Colonic mucosa (tissue), 4 donors: ENCODE results near the gene GLRX5. TPM values are rescaled to one million over a fixed set of nuclear protein-coding genes. Genes with fewer than 3 reads are reported as not detected.
A peak's percentile ranks its signal among the peaks of the same experiment; 100 is the strongest.

Experiments
- DNase-seq: peaks from one replicate; pipeline ENCODE4 v3.0.0-alpha.2; 2020
- H3K27ac ChIP-seq: fragments of 200-600 bp; one replicate; pipeline ENCODE4 v1.8.0; 2021
- H3K27me3 ChIP-seq: fragments of 200-600 bp; one replicate; pipeline ENCODE4 v1.8.0; 2021
- H3K36me3 ChIP-seq: fragments of 200-600 bp; one replicate; pipeline ENCODE4 v1.8.0; 2021
- H3K4me1 ChIP-seq: fragments of 200-600 bp; one replicate; pipeline ENCODE4 v1.8.0; 2021; ENCODE audit warnings: mild to moderate bottlenecking
- H3K4me3 ChIP-seq: fragments of 200-600 bp; one replicate; pipeline ENCODE4 v1.8.0; 2021
- H3K9ac ChIP-seq, 2 donors: one replicate each; pipeline ENCODE4 v1.7.0; 2013; ENCODE audit warnings: control low read depth in 2 of 2, low read depth in 2 of 2, low read length in 2 of 2
- H3K9me3 ChIP-seq: fragments of 200-600 bp; one replicate; pipeline ENCODE4 v1.8.0; 2021
- CTCF ChIP-seq: fragments of 200-600 bp; IDR thresholded peaks from one replicate; pipeline ENCODE4 v1.8.0; 2022; ENCODE audit warnings: antibody characterized with exemption, mild to moderate bottlenecking
- intact Hi-C: fragments of 100-400 bp; cut with DNase I; formaldehyde crosslinking; loops from one replicate; pipeline ENCODE4 v1.14.1; 2022
- total RNA-seq, 2 donors: library from RNA; stranded (reverse); fragmentation: NEBNext Ultra II Directional in 1 of 2; extraction: Animal tissue kit (Norgen Biotek cat#: 25700) in 1 of 2; gene quantifications; one replicate each; pipeline ENCODE4 v1.2.1, GENCODE V29; 2021
- donor health status: healthy.
- donor health status: DM: no; HTN: no; CAD: no.
- donor health status: DM: no; HTN: no; CAD: no.

The GLRX5 gene
- total RNA-seq, 2 donors from 2014 or later = 51.9 to 64.6 TPM

GRCh38 chr14:95499354-95499750 lies 35.5 kb upstream of the GLRX5 start:
- Histone ChIP-seq H3K9me3 (no peaks in the 10 kb centered on the region), H3K27ac (no peak overlapping the region), H3K4me1 (peaks cover 21% of the 10 kb centered on the region), H3K4me3 (no peak overlapping the region), H3K9ac (no peak overlapping the region), H3K36me3 (no peaks in the 10 kb centered on the region), H3K27me3 (no peaks in the 10 kb centered on the region)
- intact Hi-C loops = no loop called here
- no peak for DNase-seq
- TF ChIP-seq CTCF = no peak

- peak overlapping the region; percentile 7 for H3K27ac ChIP-seq
- H3K9me3 ChIP-seq = no peaks in the 10 kb centered on the region
- TF ChIP-seq CTCF = no peak
- H3K9ac ChIP-seq = no peak overlapping the region
- peaks cover 19% of the 10 kb centered on the region for H3K4me1 ChIP-seq
- H3K4me3 ChIP-seq = no peak overlapping the region
- no peak for DNase-seq
- no peaks in the 10 kb centered on the region for H3K36me3 ChIP-seq
- no peaks in the 10 kb centered on the region for H3K27me3 ChIP-seq
- intact Hi-C loops = no loop called here
Observed at GRCh38 chr14:95500201-95500681, 34.6 kb upstream of the GLRX5 start.

- Histone ChIP-seq H3K4me1 (peaks cover 13% of the 10 kb centered on the region), H3K27ac (peak overlapping the region; percentile 7)
- TF ChIP-seq CTCF = no peak
Observed at GRCh38 chr14:95500772-95501401, 34.0 kb upstream of the GLRX5 start.

GRCh38 chr14:95502381-95502950 lies 32.4 kb upstream of the GLRX5 start:
- Histone ChIP-seq H3K4me1 (no peaks in the 10 kb centered on the region), H3K27ac (no peak overlapping the region), H3K9ac (no peak overlapping the region), H3K9me3 (no peaks in the 10 kb centered on the region), H3K4me3 (no peak overlapping the region), H3K27me3 (no peaks in the 10 kb centered on the region), H3K36me3 (no peaks in the 10 kb centered on the region)
- DNase-seq = no peak
- intact Hi-C loops = no loop called here
- no peak for TF ChIP-seq CTCF

More at GRCh38 chr14:95500772-95501401, 34.0 kb upstream of the GLRX5 start:
- Histone ChIP-seq H3K4me3 (no peak overlapping the region), H3K9ac (no peak overlapping the region), H3K36me3 (no peaks in the 10 kb centered on the region), H3K9me3 (no peaks in the 10 kb centered on the region), H3K27me3 (no peaks in the 10 kb centered on the region)
- intact Hi-C loops = no loop called here
- DNase-seq = no peak

GRCh38 chr14:95503365-95504134 lies 31.3 kb upstream of the GLRX5 start:
- intact Hi-C loops = no loop called here
- Histone ChIP-seq H3K27me3 (no peaks in the 10 kb centered on the region), H3K9me3 (no peaks in the 10 kb centered on the region), H3K4me1 (no peaks in the 10 kb centered on the region), H3K27ac (no peak overlapping the region), H3K4me3 (no peak overlapping the region), H3K9ac (no peak overlapping the region), H3K36me3 (no peaks in the 10 kb centered on the region)
- TF ChIP-seq CTCF = no peak
- no peak for DNase-seq
